ENCODE measurements around the gene BCL7A.

BCL7A gene

DNA sequence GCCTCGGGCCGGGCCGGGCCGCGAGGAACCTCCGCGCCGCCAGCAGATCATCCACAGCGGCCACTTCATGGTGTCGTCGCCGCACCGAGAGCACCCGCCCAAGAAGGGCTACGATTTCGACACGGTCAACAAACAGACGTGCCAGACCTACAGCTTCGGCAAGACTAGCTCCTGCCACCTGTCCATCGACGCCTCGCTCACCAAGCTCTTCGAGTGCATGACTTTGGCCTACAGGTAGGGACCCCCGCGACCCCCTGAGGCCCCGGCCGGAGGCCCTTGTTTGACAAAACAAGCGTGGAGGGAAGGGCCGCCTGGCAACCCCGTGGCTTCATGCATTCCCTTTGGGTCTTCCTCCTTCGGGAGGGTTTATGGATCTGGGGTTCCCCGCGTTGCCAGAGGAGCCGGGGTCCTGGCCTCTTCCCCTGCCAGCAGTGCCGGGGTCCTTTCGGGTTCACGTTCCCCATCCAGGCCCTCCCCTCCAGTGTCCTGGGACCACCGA is 57.4 kb downstream of the BCL7A start:
- no peak overlapping the region for H2AFZ ChIP-seq (ENCODE audit: low read length)
- no peaks in the 10 kb centered on the region for H3K9me2 ChIP-seq (ENCODE audit: low read depth, low read length)
- H3F3A ChIP-seq (ENCODE audit: insufficient read depth, low read length) = no peaks in the 10 kb centered on the region; the same call in 1 of the 2 replicates
- H3K9me3 ChIP-seq (ENCODE audit: low read length) = no peaks in the 10 kb centered on the region
- H3K9ac ChIP-seq (ENCODE audit: low read length) = peak overlapping the region; percentile 72
- 0 out of 2 replicates have a peak, but pooled peaks cover 5% of the 10 kb centered on the region for H3K79me2 ChIP-seq (ENCODE audit: insufficient read depth, low read length)
- H3K27me3 ChIP-seq (ENCODE audit: insufficient read depth, low read length) = 0 out of 2 replicates have a peak, but pooled peaks cover 3% of the 10 kb centered on the region
- H4K20me1 ChIP-seq (ENCODE audit: insufficient read depth, low read length) = no peaks in the 10 kb centered on the region
- peaks cover 57% of the 10 kb centered on the region for H3K4me1 ChIP-seq (ENCODE audit: insufficient read depth, low read length, severe bottlenecking)
- H3K4me2 ChIP-seq (ENCODE audit: low read length) = peak overlapping the region; percentile 92
- TF ChIP-seq, protein P1, sequence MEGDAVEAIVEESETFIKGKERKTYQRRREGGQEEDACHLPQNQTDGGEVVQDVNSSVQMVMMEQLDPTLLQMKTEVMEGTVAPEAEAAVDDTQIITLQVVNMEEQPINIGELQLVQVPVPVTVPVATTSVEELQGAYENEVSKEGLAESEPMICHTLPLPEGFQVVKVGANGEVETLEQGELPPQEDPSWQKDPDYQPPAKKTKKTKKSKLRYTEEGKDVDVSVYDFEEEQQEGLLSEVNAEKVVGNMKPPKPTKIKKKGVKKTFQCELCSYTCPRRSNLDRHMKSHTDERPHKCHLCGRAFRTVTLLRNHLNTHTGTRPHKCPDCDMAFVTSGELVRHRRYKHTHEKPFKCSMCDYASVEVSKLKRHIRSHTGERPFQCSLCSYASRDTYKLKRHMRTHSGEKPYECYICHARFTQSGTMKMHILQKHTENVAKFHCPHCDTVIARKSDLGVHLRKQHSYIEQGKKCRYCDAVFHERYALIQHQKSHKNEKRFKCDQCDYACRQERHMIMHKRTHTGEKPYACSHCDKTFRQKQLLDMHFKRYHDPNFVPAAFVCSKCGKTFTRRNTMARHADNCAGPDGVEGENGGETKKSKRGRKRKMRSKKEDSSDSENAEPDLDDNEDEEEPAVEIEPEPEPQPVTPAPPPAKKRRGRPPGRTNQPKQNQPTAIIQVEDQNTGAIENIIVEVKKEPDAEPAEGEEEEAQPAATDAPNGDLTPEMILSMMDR (IDR thresholded peaks at IDR 0.05; ENCODE audit: low read length) = no peak
- TF ChIP-seq EZH2 (IDR thresholded peaks at IDR 0.05; ENCODE audit: borderline replicate concordance, low read length) = no peak
- H3K36me3 ChIP-seq (ENCODE audit: insufficient read depth, low read length) = peaks cover 3% of the 10 kb centered on the region; the same call in 1 of the 2 replicates
- H3K27ac ChIP-seq (ENCODE audit: low read depth, low read length, poor library complexity, severe bottlenecking) = no peak overlapping the region
- peak overlapping the region; percentile 76 for H3K4me3 ChIP-seq (ENCODE audit: low read depth, low read length, poor library complexity, severe bottlenecking)

DNA sequence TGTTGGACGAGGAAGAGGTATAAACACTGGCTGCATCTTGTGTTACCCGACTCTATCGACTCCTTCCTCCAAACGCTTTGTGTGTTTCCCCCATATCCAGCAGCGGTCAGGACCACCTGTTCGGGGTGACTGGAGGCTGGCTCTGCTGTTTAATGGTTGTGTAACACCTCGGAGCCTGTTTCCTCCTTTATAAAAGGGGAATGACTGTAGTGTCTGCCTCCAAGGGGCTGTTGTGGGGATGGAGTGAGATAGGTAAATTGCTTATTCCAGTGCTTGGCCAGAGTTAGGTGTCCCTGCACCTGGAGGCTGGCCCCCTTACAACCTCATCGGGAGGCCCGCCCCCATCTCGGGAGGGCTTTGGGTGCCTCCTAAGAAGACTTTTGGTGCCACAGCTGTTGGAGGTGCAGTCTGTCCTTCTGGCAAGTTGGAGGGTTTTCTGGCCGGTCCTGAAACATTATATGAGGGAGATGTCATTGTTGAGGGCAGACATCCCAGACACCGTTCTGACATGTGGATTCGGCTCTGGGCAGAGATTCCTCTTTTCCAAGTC is 57.9 kb downstream of the BCL7A start:
- no peaks in the 10 kb centered on the region for H3K9me2 ChIP-seq (ENCODE audit: low read depth, low read length)
- H3K4me1 ChIP-seq (ENCODE audit: insufficient read depth, low read length, severe bottlenecking) = peaks cover 57% of the 10 kb centered on the region
- H3K9me3 ChIP-seq (ENCODE audit: low read length) = no peaks in the 10 kb centered on the region
- H2AFZ ChIP-seq (ENCODE audit: low read length) = no peak overlapping the region
- H3K27me3 ChIP-seq (ENCODE audit: insufficient read depth, low read length) = no peaks in the 10 kb centered on the region
- TF ChIP-seq, protein P1 (IDR thresholded peaks at IDR 0.05; ENCODE audit: low read length) = no peak
- no peak for TF ChIP-seq EZH2 (IDR thresholded peaks at IDR 0.05; ENCODE audit: borderline replicate concordance, low read length)
- H3K79me2 ChIP-seq (ENCODE audit: insufficient read depth, low read length) = 0 out of 2 replicates have a peak, but pooled peaks cover 5% of the 10 kb centered on the region
- H3K4me3 ChIP-seq (ENCODE audit: low read depth, low read length, poor library complexity, severe bottlenecking) = peak overlapping the region; percentile 76
- H3K27ac ChIP-seq (ENCODE audit: low read depth, low read length, poor library complexity, severe bottlenecking) = peak overlapping the region; percentile 67
- no peaks in the 10 kb centered on the region; the same call in 1 of the 2 replicates for H3F3A ChIP-seq (ENCODE audit: insufficient read depth, low read length)
- H3K36me3 ChIP-seq (ENCODE audit: insufficient read depth, low read length) = no peaks in the 10 kb centered on the region
- no peaks in the 10 kb centered on the region for H4K20me1 ChIP-seq (ENCODE audit: insufficient read depth, low read length)
- peak overlapping the region; percentile 72 for H3K9ac ChIP-seq (ENCODE audit: low read length)
- peak overlapping the region; percentile 92 for H3K4me2 ChIP-seq (ENCODE audit: low read length)

GRCh38 chr12:122080149-122081082 is 58.7 kb downstream of the BCL7A start:
- Histone ChIP-seq H3K4me3 (ENCODE audit: low read depth, low read length, poor library complexity, severe bottlenecking) (peak overlapping the region; percentile 76), H3K27me3 (ENCODE audit: insufficient read depth, low read length) (no peaks in the 10 kb centered on the region)

More at GRCh38 chr12:122080149-122081082, 58.7 kb downstream of the BCL7A start:
- Histone ChIP-seq H3F3A (ENCODE audit: insufficient read depth, low read length) (no peaks in the 10 kb centered on the region; the same call in 1 of the 2 replicates), H3K79me2 (ENCODE audit: insufficient read depth, low read length) (0 out of 2 replicates have a peak, but pooled peaks cover 5% of the 10 kb centered on the region), H4K20me1 (ENCODE audit: insufficient read depth, low read length) (no peaks in the 10 kb centered on the region), H3K9me3 (ENCODE audit: low read length) (no peaks in the 10 kb centered on the region), H3K36me3 (ENCODE audit: insufficient read depth, low read length) (peaks cover 4% of the 10 kb centered on the region; the same call in 1 of the 2 replicates), H3K4me2 (ENCODE audit: low read length) (peak overlapping the region; percentile 92), H3K9me2 (ENCODE audit: low read depth, low read length) (no peaks in the 10 kb centered on the region), H3K9ac (ENCODE audit: low read length) (peak overlapping the region; percentile 72), H2AFZ (ENCODE audit: low read length) (no peak overlapping the region), H3K27ac (ENCODE audit: low read depth, low read length, poor library complexity, severe bottlenecking) (peak overlapping the region; percentile 67), H3K4me1 (ENCODE audit: insufficient read depth, low read length, severe bottlenecking) (peaks cover 57% of the 10 kb centered on the region)
- TF ChIP-seq, protein P1 (IDR thresholded peaks at IDR 0.05; ENCODE audit: low read length) = no peak
- TF ChIP-seq EZH2 (IDR thresholded peaks at IDR 0.05; ENCODE audit: borderline replicate concordance, low read length) = no peak

Measured in OCI-LY1 (cell line).